GM19023 (cell line): ENCODE data around the gene LRBA.

ENCODE experiments used
- ATAC-seq: cut with Tn5 transposase; IDR thresholded peaks from one replicate; pipeline ENCODE4 v1.9.1; 2021; ENCODE audit warnings: mild to moderate bottlenecking, moderate library complexity; ENCODE audit not compliant: unreplicated experiment

LRBA gene

DNA sequence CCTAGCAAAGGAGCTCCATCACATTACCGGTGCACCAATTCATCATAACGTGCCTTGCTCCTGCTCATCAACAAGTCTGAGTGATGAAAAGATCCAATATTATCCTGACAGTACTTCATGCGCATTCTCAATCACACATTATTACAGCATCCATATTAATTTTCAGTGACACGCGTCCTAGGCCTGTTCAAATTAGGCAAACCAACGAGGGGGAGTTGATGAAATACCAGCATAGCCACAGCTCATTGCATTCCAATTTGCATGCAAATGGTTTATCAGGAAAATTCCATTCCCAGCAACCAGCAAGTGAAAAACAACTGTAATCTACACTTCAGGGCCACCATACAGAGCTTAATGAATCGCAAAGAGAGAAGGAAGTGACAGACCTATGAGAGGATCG lies 699.9 kb downstream of the LRBA start:
- ATAC-seq: no peak

DNA sequence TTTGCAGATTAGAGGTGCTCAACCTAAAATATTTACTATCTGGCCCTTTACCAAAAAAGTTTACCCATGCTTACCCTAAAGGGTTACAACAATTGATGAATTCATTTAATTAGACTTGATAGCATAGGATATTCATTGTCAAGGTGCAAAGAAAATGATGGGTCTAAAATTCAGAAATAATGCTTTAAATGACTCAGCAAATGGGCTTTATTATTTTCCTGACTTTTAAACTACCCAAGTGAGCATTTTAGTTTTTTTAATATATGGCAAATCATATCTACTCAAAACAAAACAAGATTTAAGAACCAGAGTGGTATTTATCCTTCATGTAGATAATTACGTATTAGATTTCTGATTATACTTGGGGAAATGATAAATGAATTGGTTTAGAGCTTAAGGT lies 701.1 kb downstream of the LRBA start:
- no peak for ATAC-seq

DNA sequence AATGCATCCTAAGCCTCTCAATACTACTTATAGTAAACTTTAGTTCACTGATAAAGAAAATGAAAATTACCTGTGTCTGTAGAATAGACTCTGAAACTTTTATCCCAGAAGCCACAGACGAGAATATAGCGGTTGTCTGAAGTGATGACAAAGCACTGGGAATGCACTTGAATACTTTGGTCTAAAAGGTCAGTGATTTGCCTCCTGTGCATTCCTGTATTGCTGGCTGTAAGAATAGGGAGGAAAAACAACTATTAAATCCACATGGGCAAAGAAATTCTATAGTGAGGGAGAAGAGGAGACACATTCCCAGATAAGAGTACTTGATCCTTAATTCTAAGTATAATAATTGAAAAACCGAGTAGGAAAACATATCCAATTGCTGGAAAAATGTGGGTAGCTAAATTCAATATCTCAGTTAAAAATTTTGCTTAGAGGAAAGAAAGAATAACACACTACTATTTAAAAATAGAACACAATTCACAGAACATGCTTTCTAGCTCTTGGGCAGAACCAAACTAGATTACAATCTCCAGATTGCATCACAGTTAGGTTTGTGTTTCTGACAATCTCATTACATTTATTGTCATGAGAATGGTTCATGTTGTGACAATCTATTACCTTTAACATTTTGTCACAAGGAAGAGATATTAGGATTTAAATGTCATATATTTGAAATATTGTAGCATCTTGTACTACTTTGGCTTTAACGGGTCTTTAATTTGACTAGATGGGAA lies 704.8 kb downstream of the LRBA start:
- no peak for ATAC-seq

DNA sequence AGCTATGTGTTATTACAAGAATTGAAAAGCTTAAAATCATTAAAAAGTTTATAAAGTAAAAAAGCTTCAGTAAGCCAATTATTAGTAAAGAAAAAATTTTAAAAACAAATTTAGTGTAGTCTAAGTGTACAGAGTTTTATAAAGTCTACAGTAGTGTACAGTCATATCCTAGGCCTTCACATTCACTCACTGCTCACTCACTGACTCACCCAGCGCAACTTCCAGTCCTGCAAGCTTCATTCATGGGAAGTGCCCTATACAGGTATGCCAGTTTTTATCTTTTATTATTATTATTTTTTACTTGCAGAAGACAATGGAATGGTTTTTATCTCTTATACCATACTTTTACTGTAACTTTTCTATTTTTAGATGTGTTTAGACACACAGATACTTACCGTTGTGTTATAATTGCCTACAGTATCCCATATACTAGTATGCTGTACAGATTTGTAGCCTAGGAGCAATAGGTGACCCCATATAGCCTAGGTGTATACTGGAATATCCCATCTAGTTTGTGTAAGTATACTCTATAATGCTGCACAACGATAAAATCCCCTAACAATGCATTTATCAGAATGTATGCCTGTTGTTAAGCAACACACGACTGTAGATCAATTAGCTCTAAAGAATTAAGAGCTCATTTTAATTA lies 706.1 kb downstream of the LRBA start:
- no peak for ATAC-seq

DNA sequence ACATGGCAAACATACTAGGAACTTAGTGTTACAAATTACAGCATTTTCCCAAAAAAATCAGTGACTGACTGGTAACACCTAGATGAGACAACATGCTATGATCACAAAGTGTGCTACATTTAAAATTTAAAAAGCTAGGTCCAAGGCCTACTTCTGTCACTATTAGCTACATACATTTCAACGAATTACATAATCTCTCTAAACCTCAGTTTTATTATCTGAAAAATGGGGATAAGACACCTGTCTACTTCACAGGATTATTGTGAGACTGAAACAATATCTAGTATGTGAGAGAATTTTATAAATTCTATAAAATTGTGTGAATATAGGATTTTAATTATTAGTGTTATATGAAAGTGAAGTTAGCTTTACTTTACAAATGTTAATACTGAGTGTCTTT lies 708.4 kb downstream of the LRBA start:
- no peak for ATAC-seq

DNA sequence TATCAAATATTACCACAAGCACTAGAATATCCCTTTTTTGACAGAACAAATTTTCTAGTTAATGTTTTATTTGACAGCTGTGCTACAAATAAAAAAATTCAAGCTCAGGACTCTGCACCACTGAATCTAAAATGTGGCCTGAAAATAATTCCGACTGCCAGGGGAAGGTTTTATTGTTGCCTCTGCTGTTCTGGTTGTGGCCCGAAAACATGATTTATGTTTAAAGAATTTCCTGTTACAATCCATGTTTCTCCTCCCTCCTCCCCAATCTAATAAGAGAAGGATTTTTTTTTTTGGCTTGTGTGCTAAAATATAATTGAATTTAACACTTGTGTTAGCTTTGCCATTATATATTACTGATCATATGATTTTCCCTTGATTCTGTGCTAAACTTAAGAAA lies 709.1 kb downstream of the LRBA start:
- no peak for ATAC-seq

DNA sequence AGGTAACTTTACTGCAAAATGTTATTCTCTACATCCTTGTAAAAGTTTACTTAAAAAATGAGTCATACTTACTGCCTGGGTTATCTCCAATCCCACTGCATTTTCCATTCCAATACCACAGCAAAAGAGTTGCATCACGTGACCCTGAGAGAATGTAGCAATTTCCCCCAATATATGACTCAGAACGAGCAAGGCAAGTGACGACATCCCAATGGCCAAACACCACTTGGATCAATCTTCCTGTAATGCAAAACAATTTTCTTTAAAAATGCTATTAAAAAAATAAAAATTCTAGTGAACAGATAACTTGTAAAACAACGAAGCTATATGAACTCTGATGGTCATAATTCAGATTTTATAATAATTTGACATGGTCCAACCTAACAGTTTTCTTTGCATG lies 712.5 kb downstream of the LRBA start:
- ATAC-seq: no peak

DNA sequence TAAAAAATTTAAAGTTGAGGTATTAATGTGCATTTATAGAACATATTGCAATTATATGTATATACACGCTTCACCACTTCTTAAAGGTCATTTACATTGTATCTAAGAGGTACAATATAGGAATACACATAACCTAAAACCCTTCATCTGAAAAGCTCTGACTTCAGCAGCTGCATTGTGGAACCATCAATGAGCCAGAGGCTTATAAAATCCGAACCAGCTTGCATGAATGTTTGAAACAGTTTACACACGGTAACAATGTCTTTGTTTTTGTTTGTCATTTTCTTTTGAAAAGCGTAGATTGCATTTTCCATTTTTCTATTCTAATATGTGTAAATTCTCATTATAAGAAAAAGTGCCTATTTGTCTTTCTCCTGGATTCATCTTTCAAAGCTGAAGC lies 715.3 kb downstream of the LRBA start:
- no peak for ATAC-seq

DNA sequence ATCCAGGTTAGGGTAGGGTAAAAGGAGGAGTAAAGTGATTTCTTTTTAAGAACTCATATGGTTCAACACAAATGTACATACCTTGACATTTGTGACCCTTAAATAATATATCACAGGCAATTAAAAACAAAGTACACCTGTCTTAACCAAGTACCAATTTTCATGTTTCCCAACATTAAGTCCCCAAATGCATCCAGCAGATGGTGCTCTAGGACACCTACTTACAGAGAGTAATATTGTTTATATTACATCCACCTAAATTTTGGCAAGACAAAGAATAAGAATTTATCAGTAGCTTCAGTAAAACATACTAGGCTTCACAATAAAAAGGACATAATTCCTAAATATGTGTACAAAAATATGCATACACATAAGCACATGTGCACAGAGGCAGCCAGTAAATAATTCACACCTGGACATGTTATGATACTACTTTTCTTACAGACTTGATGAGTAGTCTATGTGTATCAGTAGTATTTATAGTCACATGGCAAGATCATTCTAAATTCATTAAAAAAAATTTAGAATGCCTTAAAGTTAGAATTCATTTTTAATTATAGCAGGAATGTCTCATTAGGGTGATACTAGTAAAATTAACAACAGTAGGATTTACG lies 717.1 kb downstream of the LRBA start:
- ATAC-seq: no peak

DNA sequence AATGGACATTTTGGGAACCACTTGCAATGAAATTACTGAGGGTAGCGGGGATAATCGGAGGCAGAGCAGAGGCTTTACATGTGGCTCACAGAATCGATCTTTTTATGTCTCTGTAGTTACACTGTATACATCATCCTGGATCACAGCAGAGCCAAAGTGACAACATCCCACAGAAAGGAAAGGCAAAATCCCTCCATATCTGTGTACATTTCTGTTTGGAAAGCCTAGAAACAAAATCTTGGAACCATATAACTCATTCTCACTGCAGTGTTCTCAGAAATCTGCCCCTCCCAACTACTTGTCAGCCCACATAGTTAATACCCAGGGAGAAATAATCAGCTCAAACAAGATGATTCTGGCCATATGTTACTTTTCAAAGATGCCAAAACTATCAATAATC lies 725.2 kb downstream of the LRBA start:
- ATAC-seq: no peak

DNA sequence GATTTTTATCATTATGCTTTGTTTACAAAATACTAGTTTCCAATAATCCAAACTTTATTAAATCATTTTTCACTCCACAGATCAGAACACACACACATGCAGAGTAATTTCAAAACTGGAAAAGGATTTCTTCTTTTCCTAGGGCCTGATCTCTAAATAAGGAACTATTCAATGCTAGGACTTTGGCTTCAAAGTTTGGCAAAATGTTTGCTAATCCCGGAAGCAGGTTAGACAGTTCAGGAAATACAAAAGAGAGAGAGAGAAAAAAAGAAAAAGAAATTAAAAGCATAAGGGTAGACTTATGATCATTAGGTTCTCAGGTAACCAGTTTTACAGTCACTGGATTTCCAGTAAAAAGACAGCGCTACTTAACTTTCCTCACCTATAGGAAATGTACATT lies 725.9 kb downstream of the LRBA start:
- no peak for ATAC-seq

DNA sequence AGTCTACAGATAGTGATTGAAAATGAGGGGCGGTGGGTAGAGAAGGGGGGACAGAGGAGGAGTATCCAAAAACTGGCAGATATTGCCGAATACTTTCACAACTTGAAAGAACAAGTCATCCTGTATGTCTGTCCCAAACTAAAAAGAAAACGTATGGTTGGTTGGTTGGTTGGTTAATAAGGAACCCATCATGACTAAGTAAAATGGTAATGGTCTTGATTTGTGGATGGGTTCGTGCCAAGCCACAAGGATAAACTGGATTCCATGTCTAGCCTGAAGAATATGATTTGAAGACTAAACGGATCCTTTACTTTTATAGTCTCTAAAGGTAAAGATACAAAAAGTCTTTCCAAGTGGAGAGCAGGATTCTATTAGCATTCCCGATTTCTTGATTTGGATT lies 728.4 kb downstream of the LRBA start:
- no peak for ATAC-seq

DNA sequence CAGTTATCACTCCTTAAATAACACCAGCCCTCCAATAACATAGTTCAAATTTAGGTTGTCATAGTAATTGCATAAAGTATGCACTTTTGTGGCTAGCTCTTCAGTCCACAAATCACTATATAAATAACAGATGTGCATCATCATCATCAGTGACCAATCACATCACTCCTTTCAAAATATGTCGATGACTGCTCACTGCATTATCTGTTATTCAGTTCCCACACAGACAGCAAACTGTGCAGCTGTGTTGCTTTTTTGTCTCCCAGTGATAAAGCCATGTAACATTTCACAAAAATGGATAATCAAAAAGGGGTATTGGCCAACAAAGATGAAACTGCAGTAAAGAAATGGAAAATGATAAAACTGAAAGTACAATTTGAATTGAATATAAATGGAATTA lies 731.4 kb downstream of the LRBA start:
- no peak for ATAC-seq

DNA sequence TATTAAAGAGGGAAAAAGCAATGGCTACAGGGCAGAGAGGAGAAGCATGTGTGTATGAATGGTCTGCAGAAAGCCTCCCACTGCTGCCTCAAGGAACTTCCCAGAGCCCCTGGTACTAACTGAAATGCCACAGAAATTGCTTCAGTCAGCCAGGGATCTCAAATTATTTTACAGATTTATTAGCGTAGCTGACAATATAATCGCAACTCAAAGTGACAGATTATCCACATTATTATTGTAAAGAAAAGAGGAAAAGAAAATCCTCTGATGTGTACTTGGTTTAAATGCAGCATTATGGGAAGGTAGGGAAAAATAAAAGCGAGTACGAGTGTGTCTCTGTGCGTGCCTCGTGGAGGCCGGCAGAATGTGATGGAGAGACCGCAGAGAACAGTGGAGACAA lies 734.1 kb downstream of the LRBA start:
- ATAC-seq: no peak

DNA sequence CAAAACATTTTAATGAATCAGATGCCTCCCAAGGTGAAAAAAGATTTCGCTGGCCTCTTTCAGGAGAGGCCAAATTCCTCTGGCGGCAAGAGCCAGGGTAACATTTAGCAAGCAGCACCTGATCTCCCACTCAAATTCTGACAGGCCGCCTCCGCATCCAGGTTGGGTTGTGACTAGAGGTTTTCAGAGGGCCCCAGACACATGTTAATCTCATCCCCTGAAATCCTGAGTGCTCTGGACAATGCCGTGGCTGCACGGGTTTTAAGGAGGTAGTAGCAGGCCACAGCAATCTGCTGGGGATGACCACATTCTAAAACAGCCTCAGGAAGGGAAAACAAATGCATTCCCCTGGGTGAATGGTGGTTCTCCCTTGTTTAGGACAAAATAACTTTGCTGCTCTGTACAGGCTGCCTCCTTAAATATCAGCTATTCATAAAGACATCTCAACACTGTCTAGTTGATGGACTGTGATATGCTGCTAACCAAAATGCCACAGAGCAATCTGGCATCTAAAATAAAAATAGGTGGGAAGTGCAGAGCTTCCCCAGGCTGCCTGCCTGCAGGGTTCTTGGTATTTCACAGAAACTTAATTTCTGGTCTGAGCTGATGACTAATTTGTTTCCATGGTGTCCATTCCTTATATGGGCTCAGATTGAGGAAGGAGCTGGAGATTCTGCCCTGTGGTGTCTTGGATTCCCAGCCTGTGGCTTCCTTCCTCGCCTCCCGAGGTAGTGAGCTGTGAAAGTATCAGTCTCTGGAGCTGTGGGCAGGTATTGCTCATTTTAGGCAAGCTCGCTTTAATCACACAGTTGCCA lies 734.8 kb downstream of the LRBA start:
- no peak for ATAC-seq

DNA sequence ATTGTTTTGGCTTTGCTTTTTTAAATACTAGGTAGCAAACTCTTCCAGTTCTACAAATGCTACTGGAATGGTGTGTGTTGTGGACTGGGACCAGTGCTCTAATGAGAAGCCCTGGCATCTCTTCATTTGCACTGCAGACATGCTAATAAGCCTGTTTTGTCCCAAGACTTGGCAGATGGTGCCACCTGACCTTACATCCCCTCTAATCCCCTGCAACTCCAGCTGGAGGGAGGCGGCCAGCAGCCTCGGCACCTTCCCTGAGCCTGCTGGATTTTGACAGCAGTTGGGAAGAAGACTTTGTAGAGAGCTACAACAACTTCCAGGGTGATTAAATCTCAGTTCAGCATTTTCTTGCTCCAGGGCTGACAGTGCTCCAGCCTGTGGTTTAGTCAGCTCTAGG lies 736.9 kb downstream of the LRBA start:
- no peak for ATAC-seq

DNA sequence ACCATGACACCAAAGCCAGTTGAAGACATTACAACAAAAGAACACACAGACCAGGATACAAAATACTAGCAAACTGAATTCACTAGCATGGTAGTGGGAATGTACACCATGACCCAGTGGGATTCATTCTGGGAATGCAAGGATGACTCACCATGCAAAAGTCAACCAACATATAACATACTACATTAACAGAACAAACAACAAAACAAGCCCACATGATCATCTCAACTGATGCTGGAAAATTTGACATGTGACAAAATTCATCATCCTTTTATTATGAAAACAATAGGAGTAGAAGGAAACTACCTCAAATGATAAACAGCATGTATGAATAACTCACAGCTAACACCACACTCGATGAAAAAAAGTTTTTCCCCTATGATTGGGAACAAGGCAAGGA lies 746.6 kb downstream of the LRBA start:
- no peak for ATAC-seq

DNA sequence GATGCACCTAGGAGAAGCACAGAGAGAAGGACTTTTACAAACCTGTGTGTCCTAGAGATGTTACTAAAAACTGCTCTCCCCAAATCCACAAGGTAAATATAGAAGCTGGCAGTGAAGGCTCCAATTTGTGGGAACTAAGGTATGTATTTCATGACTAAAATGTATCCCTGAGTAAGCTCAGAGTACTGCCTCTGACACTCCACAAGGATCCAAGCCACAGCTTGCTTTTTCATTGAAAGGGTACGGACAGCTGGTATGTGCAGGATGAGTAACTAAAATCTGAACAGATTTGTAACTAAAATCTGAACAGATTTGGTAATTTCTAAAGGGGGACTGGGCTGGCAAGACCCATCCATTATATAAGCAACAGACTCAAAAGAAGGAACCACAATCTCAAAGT lies 749.3 kb downstream of the LRBA start:
- ATAC-seq: no peak

DNA sequence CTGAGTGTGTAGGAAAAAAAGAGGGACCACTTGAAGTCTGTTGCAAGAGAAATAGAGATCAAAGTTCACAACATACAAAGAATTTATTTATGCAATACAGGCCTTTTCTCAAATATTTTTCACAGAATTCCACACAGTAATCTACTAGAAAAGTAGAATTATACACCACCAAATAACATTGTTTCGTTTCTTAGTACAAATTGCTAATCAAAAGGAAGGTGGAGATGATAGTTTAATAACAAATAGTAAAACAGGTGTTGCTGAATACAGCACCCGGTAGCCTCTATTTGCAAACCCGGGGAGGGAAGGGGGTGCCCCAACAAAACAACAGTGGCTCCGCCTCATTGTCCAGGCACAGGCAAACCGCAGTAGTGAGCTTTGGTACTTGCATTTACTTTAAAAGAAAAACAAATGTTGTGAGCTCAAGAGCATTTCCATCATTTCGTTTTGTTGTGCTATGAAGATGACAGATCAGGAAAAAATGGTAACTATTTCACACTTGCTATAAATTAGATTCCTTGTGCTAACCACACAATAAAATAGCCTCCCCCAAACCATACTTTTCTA lies 750.4 kb downstream of the LRBA start:
- no peak for ATAC-seq

DNA sequence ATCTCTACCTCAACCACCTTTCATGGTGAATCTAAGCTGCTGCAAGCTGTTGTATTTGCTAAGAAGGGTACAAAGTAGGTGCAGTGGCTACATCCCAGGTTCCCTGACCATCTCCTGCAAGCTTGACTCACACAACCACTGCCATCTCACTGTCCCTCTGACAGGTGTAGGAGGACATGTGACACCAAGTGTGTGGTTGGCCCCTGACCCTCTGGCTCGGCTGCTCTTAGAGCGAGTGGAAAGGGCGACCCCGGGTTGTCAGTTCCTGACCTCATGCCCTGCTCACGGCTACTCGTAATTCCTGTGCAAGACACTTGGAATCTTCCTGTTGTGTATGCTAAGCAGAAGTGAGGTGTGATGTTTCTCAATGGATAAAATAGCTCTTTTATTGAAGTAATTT lies 752.5 kb downstream of the LRBA start:
- ATAC-seq: no peak

DNA sequence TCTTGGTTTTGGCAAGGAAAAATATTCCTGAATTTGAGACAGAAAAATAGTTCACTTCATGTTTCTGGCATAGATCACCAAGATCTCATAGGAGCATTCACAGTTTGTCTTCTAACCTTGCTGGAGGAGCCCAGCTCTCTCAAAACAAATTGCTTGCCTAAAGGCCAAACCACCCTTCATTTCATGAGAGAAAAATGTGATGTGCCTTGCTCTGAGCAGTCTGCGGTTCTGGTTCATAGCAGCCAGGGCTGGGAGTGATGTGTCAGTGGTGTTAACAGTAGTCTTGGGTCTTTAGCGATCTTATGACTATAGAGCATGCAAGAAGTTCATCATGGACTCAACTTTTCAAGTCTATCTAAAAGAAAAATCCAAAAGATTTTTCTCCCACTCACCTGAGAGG lies 753.5 kb downstream of the LRBA start:
- ATAC-seq: no peak
